ENCODE results near the gene ESD.

- no peak for TF ChIP-seq CTCF (IDR thresholded peaks at IDR 0.05; ENCODE audit: low read depth, low read length, poor library complexity, severe bottlenecking)
- TF ChIP-seq EZH2phosphoT487 (IDR thresholded peaks at IDR 0.05; ENCODE audit: borderline replicate concordance, low read length), result no peak
Observed at GRCh38 chr13:46748300-46748699, 48.7 kb downstream of the ESD start.
